IPS DF 19.7 (cell line): ENCODE data around the gene C2CD4B.

Experiments used
- DNase-seq: peaks from one replicate; pipeline ENCODE4 v3.0.0-alpha.2; 2013; ENCODE audit warnings: low read depth, low spot score

The C2CD4B gene

GRCh38 chr15:62119227-62119864 lies 45.7 kb downstream of the C2CD4B start:
- no peak for DNase-seq

- no peak for DNase-seq
Measured at GRCh38 chr15:62118520-62119226, 46.4 kb downstream of the C2CD4B start.

GRCh38 chr15:62115847-62116246 lies 49.2 kb downstream of the C2CD4B start:
- no peak for DNase-seq
